Kidney epithelial cell (primary cell): Measurements from ENCODE around the gene WDR20. TPM values are rescaled to one million over a fixed set of nuclear protein-coding genes. Genes with fewer than 3 reads are reported as not detected.
"Not testable (repeated sequence)": the region's sequence is repeated elsewhere in the genome, so short reads cannot be mapped to it uniquely, and the experiment has no call there.

Experiments
- DNase-seq: peaks from one replicate; pipeline ENCODE4 v3.0.0-alpha.2; 2010; ENCODE audit warnings: low read depth
- H3K27me3 ChIP-seq: 2 replicates; pipeline ENCODE4 v1.6.0; 2011; ENCODE audit warnings: low read length; ENCODE audit not compliant: control insufficient read depth, insufficient read depth
- H3K36me3 ChIP-seq: 2 replicates; pipeline ENCODE4 v1.5.1; 2011; ENCODE audit warnings: low read length; ENCODE audit not compliant: control insufficient read depth, insufficient read depth
- H3K4me3 ChIP-seq: 2 replicates; pipeline ENCODE4 v1.5.1; 2011; ENCODE audit warnings: low read depth, mild to moderate bottlenecking, control low read depth, low read length
- total RNA-seq: library from RNA; depleted of rRNA; stranded (reverse); fragments of >200 nt; gene quantifications from 2 replicates; pipeline ENCODE4 v1.2.3, GENCODE V29; 2015
- TF ChIP-seq, protein P1 (sequence below): IDR thresholded peaks from 2 replicates; pipeline ENCODE4 v1.5.1; 2011; ENCODE audit warnings: mild to moderate bottlenecking, moderate library complexity, low read length, control low read depth, inconsistent platforms; ENCODE audit not compliant: insufficient read depth, poor library complexity, severe bottlenecking

The WDR20 gene
- total RNA-seq, 1 donor from 2014 or later, result 14.0 TPM

DNA sequence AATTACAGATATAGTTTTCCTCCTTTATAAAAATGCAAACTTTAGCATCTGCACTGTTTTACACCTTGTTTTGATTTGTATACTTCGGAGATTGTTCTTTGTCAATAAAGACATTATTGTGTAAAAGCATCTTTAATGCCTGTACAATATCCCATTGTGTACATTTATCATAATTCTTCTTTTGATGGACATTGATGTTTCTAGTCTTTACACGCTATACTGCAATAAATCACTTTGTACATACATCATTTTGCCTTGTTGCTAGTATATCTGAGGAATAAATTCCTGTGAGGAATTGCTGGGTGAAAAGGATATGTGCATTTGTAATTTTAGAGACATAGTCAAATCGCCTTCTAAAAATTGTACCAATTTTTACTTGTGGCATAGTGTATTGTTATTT is 30.4 kb downstream of the WDR20 start:
- H3K27me3 ChIP-seq, result no peaks in the 10 kb centered on the region
- H3K36me3 ChIP-seq, result no peaks in the 10 kb centered on the region
- H3K4me3 ChIP-seq, result no peak overlapping the region
- TF ChIP-seq, protein P1, sequence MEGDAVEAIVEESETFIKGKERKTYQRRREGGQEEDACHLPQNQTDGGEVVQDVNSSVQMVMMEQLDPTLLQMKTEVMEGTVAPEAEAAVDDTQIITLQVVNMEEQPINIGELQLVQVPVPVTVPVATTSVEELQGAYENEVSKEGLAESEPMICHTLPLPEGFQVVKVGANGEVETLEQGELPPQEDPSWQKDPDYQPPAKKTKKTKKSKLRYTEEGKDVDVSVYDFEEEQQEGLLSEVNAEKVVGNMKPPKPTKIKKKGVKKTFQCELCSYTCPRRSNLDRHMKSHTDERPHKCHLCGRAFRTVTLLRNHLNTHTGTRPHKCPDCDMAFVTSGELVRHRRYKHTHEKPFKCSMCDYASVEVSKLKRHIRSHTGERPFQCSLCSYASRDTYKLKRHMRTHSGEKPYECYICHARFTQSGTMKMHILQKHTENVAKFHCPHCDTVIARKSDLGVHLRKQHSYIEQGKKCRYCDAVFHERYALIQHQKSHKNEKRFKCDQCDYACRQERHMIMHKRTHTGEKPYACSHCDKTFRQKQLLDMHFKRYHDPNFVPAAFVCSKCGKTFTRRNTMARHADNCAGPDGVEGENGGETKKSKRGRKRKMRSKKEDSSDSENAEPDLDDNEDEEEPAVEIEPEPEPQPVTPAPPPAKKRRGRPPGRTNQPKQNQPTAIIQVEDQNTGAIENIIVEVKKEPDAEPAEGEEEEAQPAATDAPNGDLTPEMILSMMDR, result no peak
- no peak for DNase-seq

DNA sequence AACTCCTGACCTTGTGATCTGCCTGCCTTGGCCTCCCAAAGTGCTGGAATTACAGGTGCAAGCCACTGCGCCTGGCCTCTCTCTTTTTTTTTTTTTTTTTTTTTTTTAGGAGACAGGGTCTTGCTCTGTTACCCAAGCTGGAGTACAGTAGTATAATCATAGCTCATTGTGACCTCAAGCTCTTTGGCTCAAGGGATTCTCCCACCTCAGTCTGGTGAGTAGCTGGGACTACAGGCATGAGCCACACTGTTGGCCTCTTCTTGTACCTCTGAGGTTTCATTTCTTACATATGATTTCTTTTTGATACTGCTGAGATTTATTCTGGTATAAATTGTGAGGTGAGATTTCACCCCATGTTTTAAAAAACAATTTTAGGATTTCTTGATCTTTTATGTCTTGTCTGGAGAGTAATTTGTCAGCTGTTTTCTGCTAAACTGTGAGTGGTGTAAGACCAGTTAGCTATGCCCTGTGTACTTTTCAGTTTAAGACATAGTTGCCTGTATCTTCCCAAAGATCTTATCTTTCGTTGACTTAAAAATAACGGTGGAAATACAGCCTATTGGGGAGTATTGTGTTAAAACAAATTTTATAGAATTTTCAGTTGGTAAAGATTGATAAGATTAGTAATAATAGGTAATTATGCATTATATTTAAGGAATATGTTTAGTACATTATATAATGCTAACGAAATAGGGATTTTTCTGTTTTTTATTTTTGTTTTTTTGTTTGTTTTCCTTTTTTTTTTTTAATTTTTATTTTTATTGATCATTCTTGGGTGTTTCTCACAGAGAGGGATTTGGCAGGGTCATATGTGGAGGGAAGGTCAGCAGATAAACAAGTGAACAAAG is 31.7 kb downstream of the WDR20 start:
- no peak overlapping the region for H3K4me3 ChIP-seq
- H3K27me3 ChIP-seq, result no peaks in the 10 kb centered on the region
- no peak for DNase-seq
- TF ChIP-seq, protein P1, result no peak
- H3K36me3 ChIP-seq, result no peaks in the 10 kb centered on the region

DNA sequence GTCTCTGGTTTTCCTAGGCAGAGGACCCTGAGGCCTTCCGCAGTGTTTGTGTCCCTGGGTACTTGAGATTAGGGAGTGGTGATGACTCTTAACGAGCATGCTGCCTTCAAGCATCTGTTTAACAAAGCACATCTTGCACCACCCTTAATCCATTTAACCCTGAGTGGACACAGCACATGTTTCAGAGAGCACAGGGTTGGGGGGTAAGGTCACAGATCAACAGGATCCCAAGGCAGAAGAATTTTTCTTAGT is 32.2 kb downstream of the WDR20 start:
- H3K27me3 ChIP-seq, H3K4me3 ChIP-seq, DNase-seq, H3K36me3 ChIP-seq: not testable (repeated sequence)

DNA sequence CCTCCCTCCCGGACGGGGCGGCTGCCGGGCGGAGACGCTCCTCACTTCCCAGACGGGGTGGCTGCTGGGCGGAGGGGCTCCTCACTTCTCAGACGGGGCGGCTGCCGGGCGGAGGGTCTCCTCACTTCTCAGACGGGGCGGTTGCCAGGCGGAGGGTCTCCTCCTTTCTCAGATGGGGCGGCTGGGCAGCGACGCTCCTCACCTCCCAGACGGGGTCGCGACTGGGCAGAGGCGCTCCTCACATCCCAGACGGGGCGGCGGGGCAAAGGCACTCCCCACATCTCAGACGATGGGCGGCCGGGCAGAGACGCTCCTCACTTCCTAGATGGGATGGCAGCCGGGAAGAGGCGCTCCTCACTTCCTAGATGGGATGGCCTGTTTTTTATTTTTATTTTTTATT is 33.0 kb downstream of the WDR20 start:
- not testable (repeated sequence) for DNase-seq, H3K4me3 ChIP-seq, H3K27me3 ChIP-seq, H3K36me3 ChIP-seq

DNA sequence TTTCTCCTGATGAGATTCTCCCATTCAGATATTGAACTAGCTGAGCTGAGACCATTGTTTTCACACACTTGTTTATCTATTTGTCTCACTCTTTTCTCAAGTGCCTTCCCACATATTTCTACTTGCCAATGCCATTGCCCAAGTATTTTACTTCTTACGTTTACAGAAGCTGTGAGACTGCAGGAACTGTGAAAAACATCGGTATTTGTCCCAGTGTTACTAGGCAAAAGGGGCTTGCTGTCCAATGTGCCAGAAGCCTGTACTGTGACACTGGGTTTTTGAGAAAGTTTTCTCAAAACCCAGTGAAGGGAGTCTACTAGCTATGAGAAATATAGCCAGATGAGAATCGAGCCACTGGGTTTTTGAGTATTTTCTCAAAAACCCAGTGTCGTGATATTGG is 37.5 kb downstream of the WDR20 start:
- no peak for DNase-seq
- TF ChIP-seq, protein P1, result no peak
- Histone ChIP-seq H3K4me3 (no peak overlapping the region), H3K36me3 (no peaks in the 10 kb centered on the region), H3K27me3 (no peaks in the 10 kb centered on the region)

DNA sequence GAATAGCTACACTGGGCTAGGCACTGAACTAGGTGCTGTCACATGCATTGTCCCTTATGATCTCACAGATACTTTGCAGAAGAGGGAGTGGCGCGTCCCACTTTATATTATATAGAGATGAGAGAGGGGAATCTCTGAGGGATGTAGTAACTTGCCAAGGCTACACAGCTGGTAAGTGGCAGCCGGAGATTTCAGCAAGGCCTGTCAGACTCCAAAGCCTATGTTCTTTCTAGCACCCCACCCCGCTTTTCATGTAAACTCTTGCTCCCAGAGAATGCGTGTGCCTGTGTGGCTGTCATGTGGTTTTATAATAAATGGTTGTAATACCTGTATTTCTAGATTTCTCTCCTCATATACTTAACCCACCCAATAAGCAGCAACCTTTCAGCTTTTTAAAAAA is 39.1 kb downstream of the WDR20 start:
- DNase-seq, result no peak
- Histone ChIP-seq H3K36me3 (no peaks in the 10 kb centered on the region), H3K27me3 (no peaks in the 10 kb centered on the region), H3K4me3 (no peak overlapping the region)
- TF ChIP-seq, protein P1, result no peak
